OCI-LY7 (cell line): ENCODE data around the gene ACVR1.

Experiments used
- EZH2phosphoT487 ChIP-seq: fragments of 200-600 bp; sonication (generic); IDR thresholded peaks from 2 replicates; pipeline ENCODE4 v1.6.1; 2018; ENCODE audit warnings: low read depth, borderline replicate concordance, mild to moderate bottlenecking, mixed run types, antibody characterized with exemption, low read length, moderate library complexity, mixed read lengths
- TF ChIP-seq, protein P1 (sequence below): fragments of 200-600 bp; sonication (generic); conservative IDR thresholded peaks from 2 replicates; pipeline ENCODE4 v1.5.1; 2014; ENCODE audit warnings: mild to moderate bottlenecking, antibody characterized with exemption, low read length, moderate library complexity, mixed read lengths

DNA sequence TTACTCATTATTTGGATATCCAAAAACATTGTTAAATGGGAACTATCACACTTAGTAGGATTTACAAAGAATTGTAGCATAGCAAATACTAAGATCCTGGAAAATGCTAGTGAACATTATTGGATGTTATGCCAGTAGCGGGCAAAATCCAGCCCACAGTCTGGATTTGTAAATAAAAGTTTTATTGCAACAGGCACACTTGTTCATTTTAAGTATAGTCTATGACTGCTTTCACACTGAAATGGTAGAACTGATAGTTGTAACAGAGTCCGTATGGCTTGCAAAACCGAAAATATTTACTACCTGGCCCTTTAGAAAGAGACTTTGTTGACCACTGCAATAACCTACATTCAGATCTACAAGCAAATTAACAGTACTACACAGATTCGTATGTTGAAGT is 53.6 kb downstream of the ACVR1 start:
- TF ChIP-seq, protein P1, sequence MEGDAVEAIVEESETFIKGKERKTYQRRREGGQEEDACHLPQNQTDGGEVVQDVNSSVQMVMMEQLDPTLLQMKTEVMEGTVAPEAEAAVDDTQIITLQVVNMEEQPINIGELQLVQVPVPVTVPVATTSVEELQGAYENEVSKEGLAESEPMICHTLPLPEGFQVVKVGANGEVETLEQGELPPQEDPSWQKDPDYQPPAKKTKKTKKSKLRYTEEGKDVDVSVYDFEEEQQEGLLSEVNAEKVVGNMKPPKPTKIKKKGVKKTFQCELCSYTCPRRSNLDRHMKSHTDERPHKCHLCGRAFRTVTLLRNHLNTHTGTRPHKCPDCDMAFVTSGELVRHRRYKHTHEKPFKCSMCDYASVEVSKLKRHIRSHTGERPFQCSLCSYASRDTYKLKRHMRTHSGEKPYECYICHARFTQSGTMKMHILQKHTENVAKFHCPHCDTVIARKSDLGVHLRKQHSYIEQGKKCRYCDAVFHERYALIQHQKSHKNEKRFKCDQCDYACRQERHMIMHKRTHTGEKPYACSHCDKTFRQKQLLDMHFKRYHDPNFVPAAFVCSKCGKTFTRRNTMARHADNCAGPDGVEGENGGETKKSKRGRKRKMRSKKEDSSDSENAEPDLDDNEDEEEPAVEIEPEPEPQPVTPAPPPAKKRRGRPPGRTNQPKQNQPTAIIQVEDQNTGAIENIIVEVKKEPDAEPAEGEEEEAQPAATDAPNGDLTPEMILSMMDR = no peak
- no peak for TF ChIP-seq EZH2phosphoT487
